Measurements from ENCODE around the gene ADAMTS14.
"Not testable (repeated sequence)": the region's sequence is repeated elsewhere in the genome, so short reads cannot be mapped to it uniquely, and the experiment has no call there.

ADAMTS14 gene

DNA sequence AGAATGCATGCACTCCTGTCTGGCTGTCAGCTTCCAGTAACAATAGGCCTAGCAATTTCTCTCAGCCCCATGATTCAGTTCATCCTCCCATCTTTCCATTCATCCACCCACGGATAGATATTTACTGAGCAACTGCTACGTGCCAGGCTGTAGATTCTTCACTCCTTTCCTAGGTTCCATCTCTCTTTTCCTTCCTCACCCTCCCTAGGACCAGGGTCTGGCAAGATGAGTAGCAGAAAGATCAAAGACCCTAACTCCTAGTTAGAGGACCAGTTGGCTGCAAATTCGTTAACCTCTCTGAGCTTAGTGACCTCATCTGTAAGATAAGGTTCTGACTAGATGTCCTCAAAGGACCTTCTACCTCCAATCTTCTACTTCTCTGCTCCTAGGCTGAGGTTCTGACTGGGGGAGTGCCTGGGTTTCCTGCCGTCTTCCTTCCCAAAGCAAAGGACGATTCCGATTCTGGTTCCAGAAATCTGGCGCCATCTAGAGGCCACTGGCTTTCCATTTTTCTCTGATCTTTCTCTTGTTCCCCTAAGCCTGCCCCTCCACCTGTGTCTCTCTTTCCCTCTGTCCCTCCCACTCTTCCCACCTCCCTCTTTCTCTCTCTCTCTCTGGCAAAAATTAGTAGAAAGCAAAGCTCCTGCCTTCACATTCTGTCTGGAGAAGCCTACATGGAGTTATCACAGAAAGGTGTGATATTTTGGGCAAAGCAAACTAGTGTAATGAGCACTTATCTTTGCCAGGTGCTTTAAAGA is 86.6 kb downstream of the ADAMTS14 start:
- DNase-seq: peak; percentile 89
- in situ Hi-C loops (cut with MboI; ENCODE audit: low pct_unique_long_range_greater_than_20kb, low sequenced_read_pairs): no loop called here

DNA sequence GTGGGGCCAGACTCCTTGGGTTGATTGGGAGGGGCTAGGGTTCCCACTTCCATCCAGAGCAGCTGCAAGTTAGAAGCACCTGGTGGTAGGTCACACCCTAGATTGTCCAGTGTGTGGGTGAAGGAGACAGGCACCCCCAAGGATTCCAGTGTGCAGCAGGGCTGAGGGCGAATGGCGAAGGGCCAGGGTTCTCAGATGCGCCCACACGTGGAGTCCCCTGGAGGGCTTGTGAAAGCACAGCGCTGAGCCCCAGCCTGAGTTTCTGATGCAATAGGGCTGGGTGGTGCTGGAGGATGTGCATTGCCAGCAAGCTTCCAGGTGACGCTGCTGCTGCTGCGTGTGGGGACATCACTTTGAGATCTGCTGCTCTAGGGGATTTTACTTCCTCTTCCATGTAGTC is 87.5 kb downstream of the ADAMTS14 start:
- in situ Hi-C loops (cut with MboI; ENCODE audit: low pct_unique_long_range_greater_than_20kb, low sequenced_read_pairs): loop anchor here (10.0 kb wide), 1 partner anchor 205 kb away; no protein-coding TSS in a partner anchor
- peak; percentile 45 for DNase-seq

DNA sequence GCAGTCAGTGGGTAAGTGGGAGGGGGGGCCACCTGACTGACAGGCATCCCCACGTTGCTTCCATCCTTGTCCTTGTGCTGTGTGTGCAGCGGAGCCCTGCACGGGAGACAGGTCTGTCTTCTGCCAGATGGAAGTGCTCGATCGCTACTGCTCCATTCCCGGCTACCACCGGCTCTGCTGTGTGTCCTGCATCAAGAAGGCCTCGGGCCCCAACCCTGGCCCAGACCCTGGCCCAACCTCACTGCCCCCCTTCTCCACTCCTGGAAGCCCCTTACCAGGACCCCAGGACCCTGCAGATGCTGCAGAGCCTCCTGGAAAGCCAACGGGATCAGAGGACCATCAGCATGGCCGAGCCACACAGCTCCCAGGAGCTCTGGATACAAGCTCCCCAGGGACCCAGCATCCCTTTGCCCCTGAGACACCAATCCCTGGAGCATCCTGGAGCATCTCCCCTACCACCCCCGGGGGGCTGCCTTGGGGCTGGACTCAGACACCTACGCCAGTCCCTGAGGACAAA is 88.0 kb downstream of the ADAMTS14 start:
- in situ Hi-C loops (cut with MboI; ENCODE audit: low pct_unique_long_range_greater_than_20kb, low sequenced_read_pairs): loop anchor here (10.0 kb wide), 1 partner anchor 206 kb away; no protein-coding TSS in a partner anchor
- DNase-seq: no peak

DNA sequence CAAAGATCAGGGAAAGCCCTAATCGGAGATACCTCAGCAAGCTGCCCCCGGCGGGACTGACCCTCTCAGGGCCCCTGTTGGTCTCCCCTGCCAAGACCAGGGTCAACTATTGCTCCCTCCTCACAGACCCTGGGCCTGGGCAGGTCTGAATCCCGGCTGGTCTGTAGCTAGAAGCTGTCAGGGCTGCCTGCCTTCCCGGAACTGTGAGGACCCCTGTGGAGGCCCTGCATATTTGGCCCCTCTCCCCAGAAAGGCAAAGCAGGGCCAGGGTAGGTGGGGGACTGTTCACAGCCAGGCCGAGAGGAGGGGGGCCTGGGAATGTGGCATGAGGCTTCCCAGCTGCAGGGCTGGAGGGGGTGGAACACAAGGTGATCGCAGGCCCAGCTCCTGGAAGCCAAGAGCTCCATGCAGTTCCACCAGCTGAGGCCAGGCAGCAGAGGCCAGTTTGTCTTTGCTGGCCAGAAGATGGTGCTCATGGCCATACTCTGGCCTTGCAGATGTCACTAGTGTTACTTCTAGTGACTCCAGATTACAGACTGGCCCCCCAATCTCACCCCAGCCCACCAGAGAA is 88.8 kb downstream of the ADAMTS14 start:
- in situ Hi-C loops (cut with MboI; ENCODE audit: low pct_unique_long_range_greater_than_20kb, low sequenced_read_pairs): loop anchor here (10.0 kb wide), 1 partner anchor 206 kb away; no protein-coding TSS in a partner anchor
- no peak for DNase-seq

DNA sequence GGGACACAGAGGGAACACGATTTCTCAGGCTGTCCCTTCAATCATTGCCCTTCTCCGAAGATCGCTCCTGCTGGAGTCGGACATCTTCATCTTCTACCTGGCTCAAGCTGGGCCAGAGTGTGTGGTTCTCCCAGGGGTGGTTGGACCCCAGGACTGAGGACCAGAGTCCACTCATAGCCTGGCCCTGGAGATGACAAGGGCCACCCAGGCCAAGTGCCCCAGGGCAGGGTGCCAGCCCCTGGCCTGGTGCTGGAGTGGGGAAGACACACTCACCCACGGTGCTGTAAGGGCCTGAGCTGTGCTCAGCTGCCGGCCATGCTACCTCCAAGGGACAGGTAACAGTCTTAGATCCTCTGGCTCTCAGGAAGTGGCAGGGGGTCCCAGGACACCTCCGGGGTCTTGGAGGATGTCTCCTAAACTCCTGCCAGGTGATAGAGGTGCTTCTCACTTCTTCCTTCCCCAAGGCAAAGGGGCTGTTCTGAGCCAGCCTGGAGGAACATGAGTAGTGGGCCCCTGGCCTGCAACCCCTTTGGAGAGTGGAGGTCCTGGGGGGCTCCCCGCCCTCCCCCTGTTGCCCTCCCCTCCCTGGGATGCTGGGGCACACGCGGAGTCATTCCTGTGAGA is 89.5 kb downstream of the ADAMTS14 start:
- DNase-seq: no peak
- in situ Hi-C loops (cut with MboI; ENCODE audit: low pct_unique_long_range_greater_than_20kb, low sequenced_read_pairs): loop anchor here (10.0 kb wide), 1 partner anchor 207 kb away; no protein-coding TSS in a partner anchor

DNA sequence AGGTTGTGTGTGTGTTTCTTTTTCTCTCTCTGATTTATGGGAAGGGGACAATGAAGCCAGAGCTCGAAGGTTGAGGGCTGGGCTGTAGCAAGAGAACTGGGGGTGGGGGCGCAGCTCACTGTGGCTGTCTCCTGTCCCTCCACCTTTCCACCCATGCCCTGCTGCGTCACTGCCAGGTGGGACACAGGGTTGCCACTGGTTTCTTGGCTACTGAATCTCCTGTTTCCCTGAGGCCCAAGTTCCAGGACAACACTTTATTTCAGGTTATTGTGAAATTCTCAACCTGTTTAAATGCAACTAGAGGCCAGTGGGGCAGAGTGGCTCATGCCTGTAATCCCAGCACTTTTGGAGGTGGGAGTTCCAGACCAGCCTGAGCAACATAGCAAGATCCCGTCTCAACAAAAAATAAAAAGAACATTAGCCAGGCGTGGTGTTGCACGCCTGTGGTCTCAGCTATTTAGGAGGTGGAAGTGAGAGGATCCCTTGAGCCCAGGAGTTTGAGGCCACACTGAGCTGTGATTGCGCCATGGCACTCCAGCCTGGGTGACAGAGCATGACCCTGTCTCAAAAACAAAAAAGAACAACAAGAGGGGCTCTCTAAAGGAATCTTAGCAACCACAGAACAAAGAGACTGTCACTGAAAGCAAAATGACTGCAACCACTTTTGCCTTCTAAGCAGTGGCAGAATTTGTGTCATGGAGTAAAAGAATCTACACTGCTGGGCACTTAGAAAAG is 90.3 kb downstream of the ADAMTS14 start:
- peak; percentile 50 for DNase-seq
- in situ Hi-C loops (cut with MboI; ENCODE audit: low pct_unique_long_range_greater_than_20kb, low sequenced_read_pairs): loop anchor here (10.0 kb wide), 1 partner anchor 208 kb away; no protein-coding TSS in a partner anchor

GRCh38 chr10:70763567-70763966 is 91.3 kb downstream of the ADAMTS14 start:
- no peak for DNase-seq
- in situ Hi-C loops (cut with MboI; ENCODE audit: low pct_unique_long_range_greater_than_20kb, low sequenced_read_pairs): loop anchor here (10.0 kb wide), 1 partner anchor 209 kb away; no protein-coding TSS in a partner anchor

- in situ Hi-C loops (cut with MboI; ENCODE audit: low pct_unique_long_range_greater_than_20kb, low sequenced_read_pairs): loop anchor here (10.0 kb wide), 1 partner anchor 211 kb away; no protein-coding TSS in a partner anchor
Measured at GRCh38 chr10:70765794-70766594, 93.7 kb downstream of the ADAMTS14 start.

GRCh38 chr10:70768026-70768685 is 95.8 kb downstream of the ADAMTS14 start:
- in situ Hi-C loops (cut with MboI; ENCODE audit: low pct_unique_long_range_greater_than_20kb, low sequenced_read_pairs): loop anchor here (10.0 kb wide), 1 partner anchor 213 kb away; no protein-coding TSS in a partner anchor
- not testable (repeated sequence) for DNase-seq

More at GRCh38 chr10:70765794-70766594, 93.7 kb downstream of the ADAMTS14 start:
- no peak for DNase-seq

GRCh38 chr10:70769121-70769520 is 96.8 kb downstream of the ADAMTS14 start:
- in situ Hi-C loops (cut with MboI; ENCODE audit: low pct_unique_long_range_greater_than_20kb, low sequenced_read_pairs): loop anchor here (10.0 kb wide), 1 partner anchor 214 kb away; no protein-coding TSS in a partner anchor
- no peak for DNase-seq

GRCh38 chr10:70770001-70770400 is 97.7 kb downstream of the ADAMTS14 start:
- no peak for DNase-seq
- in situ Hi-C loops (cut with MboI; ENCODE audit: low pct_unique_long_range_greater_than_20kb, low sequenced_read_pairs): no loop called here

GRCh38 chr10:70770516-70770915 is 98.2 kb downstream of the ADAMTS14 start:
- in situ Hi-C loops (cut with MboI; ENCODE audit: low pct_unique_long_range_greater_than_20kb, low sequenced_read_pairs); DNase-seq: not testable (repeated sequence)

GRCh38 chr10:70771311-70772194 is 99.2 kb downstream of the ADAMTS14 start:
- DNase-seq: no peak
- in situ Hi-C loops (cut with MboI; ENCODE audit: low pct_unique_long_range_greater_than_20kb, low sequenced_read_pairs): no loop called here

- in situ Hi-C loops (cut with MboI; ENCODE audit: low pct_unique_long_range_greater_than_20kb, low sequenced_read_pairs): no loop called here
- no peak for DNase-seq
Measured at GRCh38 chr10:70772627-70773026, 100.3 kb downstream of the ADAMTS14 start.

GRCh38 chr10:70773461-70773860 is 101.2 kb downstream of the ADAMTS14 start:
- in situ Hi-C loops (cut with MboI; ENCODE audit: low pct_unique_long_range_greater_than_20kb, low sequenced_read_pairs): no loop called here
- no peak for DNase-seq

- no peak for DNase-seq
- in situ Hi-C loops (cut with MboI; ENCODE audit: low pct_unique_long_range_greater_than_20kb, low sequenced_read_pairs): no loop called here
Measured at GRCh38 chr10:70773965-70774809, 101.9 kb downstream of the ADAMTS14 start.

All from KBM-7 (cell line).